Measurements from ENCODE around the gene PAK5. TPM values are rescaled to one million over a fixed set of nuclear protein-coding genes. Genes with fewer than 3 reads are reported as not detected.

PAK5 gene
- polyA plus RNA-seq, 1 of the 3 experiments (the other 2 are of a cell fraction) = 0.03 TPM

GRCh38 chr20:9507544-9508239 lies 331.2 kb downstream of the PAK5 start:
- no peaks in the 10 kb centered on the region for H4K20me1 ChIP-seq (ENCODE audit: insufficient read depth)
- ChIA-PET CTCF (interaction anchor here (1.3 kb wide), 1 partner anchor 102 kb away, joined by 4 read pairs; no protein-coding TSS in a partner anchor), POLR2A (no interaction called here)
- H3K79me2 ChIP-seq (ENCODE audit: insufficient read depth) = no peaks in the 10 kb centered on the region
- DNase-seq = peak; percentile 12
- H3K4me3 ChIP-seq (ENCODE audit: low read depth in 2 of 2, low read length in 1 of 2) = no peak overlapping the region; a peak in 1 of 4 replicates
- no peak overlapping the region for H3K4me2 ChIP-seq
- H3K27ac ChIP-seq (ENCODE audit: low read depth in 2 of 2, low read length in 1 of 2) = no peak overlapping the region
- no peak overlapping the region for H2AFZ ChIP-seq (ENCODE audit: low read depth)
- no peaks in the 10 kb centered on the region for H3K27me3 ChIP-seq (ENCODE audit: insufficient read depth)
- H3K36me3 ChIP-seq (replicated peaks in 1 of 2; ENCODE audit: control insufficient read depth in 1 of 2, insufficient read depth in 2 of 2, low read length in 1 of 2) = no peaks in the 10 kb centered on the region
- TF ChIP-seq TAF1 (IDR thresholded peaks at IDR 0.05; ENCODE audit: borderline replicate concordance, low read depth, low read length) (no peak), JUND (IDR thresholded peaks at IDR 0.05) (no peak), RFX5 (IDR thresholded peaks at IDR 0.05; ENCODE audit: low read length) (no peak)
- no peak overlapping the region for H3K9ac ChIP-seq
- no peaks in the 10 kb centered on the region for H3K9me2 ChIP-seq
- H3K9me3 ChIP-seq = no peaks in the 10 kb centered on the region
- H3K4me1 ChIP-seq (ENCODE audit: control insufficient read depth in 1 of 2, insufficient read depth in 2 of 2, low read depth in 1 of 2, low read length in 1 of 2) = no peaks in the 10 kb centered on the region
- 93% methylated on average over 28 of the region's 37 CpGs for WGBS (ENCODE audit: low lambda C conversion rate)
- H3F3A ChIP-seq (replicated peaks; ENCODE audit: insufficient read depth) = no peaks in the 10 kb centered on the region

DNA sequence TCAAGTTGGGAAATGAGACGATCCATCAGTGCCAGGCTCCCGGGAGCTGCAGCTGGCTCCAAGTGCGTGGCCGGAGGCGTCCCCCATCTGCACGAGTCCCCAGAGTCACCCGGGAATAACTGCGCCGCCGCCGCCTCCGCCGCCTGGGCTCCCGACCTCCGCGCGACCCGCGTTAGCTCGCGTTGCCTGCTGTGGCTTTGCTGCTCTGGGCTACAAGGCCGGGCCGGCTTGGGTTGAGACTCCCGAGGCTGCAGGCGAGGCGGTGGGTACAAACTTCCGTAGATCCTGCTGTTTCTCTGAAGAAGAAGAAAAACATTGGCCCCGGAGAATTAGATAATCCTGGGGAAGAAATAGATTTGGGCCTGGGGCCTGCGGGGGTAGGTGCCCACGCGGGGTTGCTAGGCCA lies 331.9 kb downstream of the PAK5 start:
- no peak overlapping the region for H3K4me2 ChIP-seq

More for the DNA sequence above, 331.9 kb downstream of the PAK5 start:
- no peak overlapping the region for H2AFZ ChIP-seq (ENCODE audit: low read depth)
- H3K79me2 ChIP-seq (ENCODE audit: insufficient read depth) = no peaks in the 10 kb centered on the region
- H3K4me3 ChIP-seq (ENCODE audit: low read depth in 2 of 2, low read length in 1 of 2) = no peak overlapping the region
- H3F3A ChIP-seq (replicated peaks; ENCODE audit: insufficient read depth) = no peaks in the 10 kb centered on the region
- ChIA-PET CTCF (interaction anchor here (2.1 kb wide), 1 partner anchor 103 kb away, joined by 6 read pairs; no protein-coding TSS in a partner anchor), POLR2A (no interaction called here)
- DNase-seq = peak; percentile 15
- no peak overlapping the region for H3K9ac ChIP-seq
- H3K27me3 ChIP-seq (ENCODE audit: insufficient read depth) = no peaks in the 10 kb centered on the region
- no peaks in the 10 kb centered on the region for H3K36me3 ChIP-seq (replicated peaks in 1 of 2; ENCODE audit: control insufficient read depth in 1 of 2, insufficient read depth in 2 of 2, low read length in 1 of 2)
- no peak overlapping the region for H3K27ac ChIP-seq (ENCODE audit: low read depth in 2 of 2, low read length in 1 of 2)
- 91% methylated on average over 22 of the region's 31 CpGs for WGBS (ENCODE audit: low lambda C conversion rate)
- no peak for TF ChIP-seq JUND (IDR thresholded peaks at IDR 0.05)
- no peak for TF ChIP-seq MXI1 (IDR thresholded peaks at IDR 0.05; ENCODE audit: low read depth, low read length)
- no peak for TF ChIP-seq SMC3 (IDR thresholded peaks at IDR 0.05; ENCODE audit: low read depth, low read length)
- TF ChIP-seq, protein P1, sequence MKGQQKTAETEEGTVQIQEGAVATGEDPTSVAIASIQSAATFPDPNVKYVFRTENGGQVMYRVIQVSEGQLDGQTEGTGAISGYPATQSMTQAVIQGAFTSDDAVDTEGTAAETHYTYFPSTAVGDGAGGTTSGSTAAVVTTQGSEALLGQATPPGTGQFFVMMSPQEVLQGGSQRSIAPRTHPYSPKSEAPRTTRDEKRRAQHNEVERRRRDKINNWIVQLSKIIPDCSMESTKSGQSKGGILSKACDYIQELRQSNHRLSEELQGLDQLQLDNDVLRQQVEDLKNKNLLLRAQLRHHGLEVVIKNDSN (IDR thresholded peaks at IDR 0.05; ENCODE audit: borderline replicate concordance, low read depth) = no peak
- TF ChIP-seq SIN3A (IDR thresholded peaks at IDR 0.05; ENCODE audit: borderline replicate concordance, low read depth, low read length) = no peak
- no peak for TF ChIP-seq FOXM1 (IDR thresholded peaks at IDR 0.05; ENCODE audit: low read depth)
- TF ChIP-seq, protein P2, sequence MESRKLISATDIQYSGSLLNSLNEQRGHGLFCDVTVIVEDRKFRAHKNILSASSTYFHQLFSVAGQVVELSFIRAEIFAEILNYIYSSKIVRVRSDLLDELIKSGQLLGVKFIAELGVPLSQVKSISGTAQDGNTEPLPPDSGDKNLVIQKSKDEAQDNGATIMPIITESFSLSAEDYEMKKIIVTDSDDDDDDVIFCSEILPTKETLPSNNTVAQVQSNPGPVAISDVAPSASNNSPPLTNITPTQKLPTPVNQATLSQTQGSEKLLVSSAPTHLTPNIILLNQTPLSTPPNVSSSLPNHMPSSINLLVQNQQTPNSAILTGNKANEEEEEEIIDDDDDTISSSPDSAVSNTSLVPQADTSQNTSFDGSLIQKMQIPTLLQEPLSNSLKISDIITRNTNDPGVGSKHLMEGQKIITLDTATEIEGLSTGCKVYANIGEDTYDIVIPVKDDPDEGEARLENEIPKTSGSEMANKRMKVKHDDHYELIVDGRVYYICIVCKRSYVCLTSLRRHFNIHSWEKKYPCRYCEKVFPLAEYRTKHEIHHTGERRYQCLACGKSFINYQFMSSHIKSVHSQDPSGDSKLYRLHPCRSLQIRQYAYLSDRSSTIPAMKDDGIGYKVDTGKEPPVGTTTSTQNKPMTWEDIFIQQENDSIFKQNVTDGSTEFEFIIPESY (IDR thresholded peaks at IDR 0.05; ENCODE audit: borderline replicate concordance, low read depth) = no peak
- no peak for TF ChIP-seq FOSL2 (IDR thresholded peaks at IDR 0.05; ENCODE audit: borderline replicate concordance, low read depth)
- no peak for TF ChIP-seq GABPA (IDR thresholded peaks at IDR 0.05; ENCODE audit: low read depth)
- TF ChIP-seq NFIC (IDR thresholded peaks at IDR 0.05; ENCODE audit: borderline replicate concordance) = no peak
- TF ChIP-seq, protein P3, sequence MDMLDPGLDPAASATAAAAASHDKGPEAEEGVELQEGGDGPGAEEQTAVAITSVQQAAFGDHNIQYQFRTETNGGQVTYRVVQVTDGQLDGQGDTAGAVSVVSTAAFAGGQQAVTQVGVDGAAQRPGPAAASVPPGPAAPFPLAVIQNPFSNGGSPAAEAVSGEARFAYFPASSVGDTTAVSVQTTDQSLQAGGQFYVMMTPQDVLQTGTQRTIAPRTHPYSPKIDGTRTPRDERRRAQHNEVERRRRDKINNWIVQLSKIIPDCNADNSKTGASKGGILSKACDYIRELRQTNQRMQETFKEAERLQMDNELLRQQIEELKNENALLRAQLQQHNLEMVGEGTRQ (IDR thresholded peaks at IDR 0.05; ENCODE audit: borderline replicate concordance, low read depth, low read length) = no peak
- H3K9me3 ChIP-seq = no peaks in the 10 kb centered on the region
- no peaks in the 10 kb centered on the region for H3K9me2 ChIP-seq
- H4K20me1 ChIP-seq (ENCODE audit: insufficient read depth) = no peaks in the 10 kb centered on the region
- H3K4me1 ChIP-seq (ENCODE audit: control insufficient read depth in 1 of 2, insufficient read depth in 2 of 2, low read depth in 1 of 2, low read length in 1 of 2) = no peaks in the 10 kb centered on the region

Measured in SK-N-SH (cell line).